ENCODE data around the gene RNF20.

Gene RNF20

DNA sequence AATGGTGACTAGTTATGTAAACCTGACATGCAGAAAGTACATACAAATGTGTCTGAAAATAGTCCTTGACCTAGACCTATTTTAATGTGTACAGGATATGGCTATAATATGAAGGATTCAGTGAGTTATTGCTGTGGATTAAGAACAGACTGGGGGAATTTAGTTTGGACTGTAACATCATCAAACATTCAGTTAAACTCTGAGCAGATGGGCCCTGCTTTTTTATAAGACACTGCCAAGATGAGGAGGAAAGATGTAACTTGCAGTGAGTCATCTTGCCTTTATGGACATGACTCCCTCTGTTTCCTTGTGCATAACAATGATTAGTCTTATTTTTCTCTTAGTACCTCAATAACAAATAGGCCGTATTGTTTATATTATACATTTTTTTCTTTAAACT is 48.9 kb downstream of the RNF20 start:
- Histone ChIP-seq H3K79me1 (ENCODE audit: low read length) (no peaks in the 10 kb centered on the region), H3K23ac (ENCODE audit: low read length) (no peak overlapping the region), H3K4me1 (ENCODE audit: control insufficient read depth in 1 of 2, insufficient read depth in 2 of 2, low read length in 2 of 2) (no peaks in the 10 kb centered on the region), H3K14ac (ENCODE audit: low read length) (no peak overlapping the region), H2BK12ac (ENCODE audit: low read length) (no peak overlapping the region), H3K4me3 (ENCODE audit: low read depth, low read length) (no peak overlapping the region), H3K4ac (ENCODE audit: low read depth, low read length) (no peak overlapping the region), H3K27me3 (ENCODE audit: insufficient read depth, low read length) (no peaks in the 10 kb centered on the region), H4K8ac (ENCODE audit: low read depth, low read length) (no peak overlapping the region), H3K18ac (ENCODE audit: low read length) (no peak overlapping the region), H2AFZ (ENCODE audit: insufficient read depth, low read length, poor library complexity) (no peak overlapping the region), H2BK120ac (ENCODE audit: insufficient read depth, low read length, poor library complexity) (no peak overlapping the region), H4K91ac (ENCODE audit: low read depth, low read length) (no peak overlapping the region), H3K4me2 (ENCODE audit: low read length) (no peak overlapping the region), H4K12ac (ENCODE audit: low read depth, low read length) (no peak overlapping the region), H2AK5ac (ENCODE audit: low read length) (no peak overlapping the region), H3K9ac (ENCODE audit: low read length) (no peak overlapping the region), H3K79me2 (ENCODE audit: control insufficient read depth, insufficient read depth, low read length, poor library complexity) (no peaks in the 10 kb centered on the region), H3K36me3 (ENCODE audit: control insufficient read depth in 1 of 2, insufficient read depth in 2 of 2, low read length in 2 of 2) (no peaks in the 10 kb centered on the region), H2BK5ac (ENCODE audit: low read depth, low read length, poor library complexity) (no peak overlapping the region), H3K27ac (ENCODE audit: low read depth, low read length) (no peak overlapping the region), H3K9me3 (ENCODE audit: insufficient read depth, low read depth, low read length) (no peaks in the 10 kb centered on the region)
- no peak for DNase-seq
- WGBS (ENCODE audit: extremely low coverage, insufficient coverage, insufficient read length) = no CpG with 5 or more reads among the region's 1 CpG

- no CpG with 5 or more reads among the region's 3 CpGs for WGBS (ENCODE audit: extremely low coverage, insufficient coverage, insufficient read length)
- H4K8ac ChIP-seq (ENCODE audit: low read depth, low read length) = no peak overlapping the region
- no peak overlapping the region for H3K9ac ChIP-seq (ENCODE audit: low read length)
- peak in 1 of 2 donors; percentile 12 for DNase-seq
- H3K36me3 ChIP-seq (ENCODE audit: control insufficient read depth in 1 of 2, insufficient read depth in 2 of 2, low read length in 2 of 2) = no peaks in the 10 kb centered on the region
- H3K18ac ChIP-seq (ENCODE audit: low read length) = no peak overlapping the region
- H2BK12ac ChIP-seq (ENCODE audit: low read length) = no peak overlapping the region
- no peaks in the 10 kb centered on the region for H3K79me2 ChIP-seq (ENCODE audit: control insufficient read depth, insufficient read depth, low read length, poor library complexity)
- H2AFZ ChIP-seq (ENCODE audit: insufficient read depth, low read length, poor library complexity) = no peak overlapping the region
- H3K4me1 ChIP-seq (ENCODE audit: control insufficient read depth in 1 of 2, insufficient read depth in 2 of 2, low read length in 2 of 2) = no peaks in the 10 kb centered on the region
- H2BK5ac ChIP-seq (ENCODE audit: low read depth, low read length, poor library complexity) = no peak overlapping the region
- no peak overlapping the region for H3K14ac ChIP-seq (ENCODE audit: low read length)
- no peaks in the 10 kb centered on the region for H3K79me1 ChIP-seq (ENCODE audit: low read length)
- H3K27me3 ChIP-seq (ENCODE audit: insufficient read depth, low read length) = no peaks in the 10 kb centered on the region
- no peak overlapping the region for H4K12ac ChIP-seq (ENCODE audit: low read depth, low read length)
- no peak overlapping the region for H2AK5ac ChIP-seq (ENCODE audit: low read length)
- no peak overlapping the region for H3K4me2 ChIP-seq (ENCODE audit: low read length)
- no peak overlapping the region for H3K4ac ChIP-seq (ENCODE audit: low read depth, low read length)
- H2BK120ac ChIP-seq (ENCODE audit: insufficient read depth, low read length, poor library complexity) = no peak overlapping the region
- H3K4me3 ChIP-seq (ENCODE audit: low read depth, low read length) = no peak overlapping the region
- H3K27ac ChIP-seq (ENCODE audit: low read depth, low read length) = no peak overlapping the region
- H3K9me3 ChIP-seq (ENCODE audit: insufficient read depth, low read depth, low read length) = no peaks in the 10 kb centered on the region
- H3K23ac ChIP-seq (ENCODE audit: low read length) = no peak overlapping the region
- no peak overlapping the region for H4K91ac ChIP-seq (ENCODE audit: low read depth, low read length)
Measured at GRCh38 chr9:101585740-101586139, 52.1 kb downstream of the RNF20 start.

- WGBS (ENCODE audit: extremely low coverage, insufficient coverage, insufficient read length) = no CpG with 5 or more reads among the region's 5 CpGs
- no peak overlapping the region for H2BK12ac ChIP-seq (ENCODE audit: low read length)
Measured at GRCh38 chr9:101586651-101587050, 53.0 kb downstream of the RNF20 start.

DNA sequence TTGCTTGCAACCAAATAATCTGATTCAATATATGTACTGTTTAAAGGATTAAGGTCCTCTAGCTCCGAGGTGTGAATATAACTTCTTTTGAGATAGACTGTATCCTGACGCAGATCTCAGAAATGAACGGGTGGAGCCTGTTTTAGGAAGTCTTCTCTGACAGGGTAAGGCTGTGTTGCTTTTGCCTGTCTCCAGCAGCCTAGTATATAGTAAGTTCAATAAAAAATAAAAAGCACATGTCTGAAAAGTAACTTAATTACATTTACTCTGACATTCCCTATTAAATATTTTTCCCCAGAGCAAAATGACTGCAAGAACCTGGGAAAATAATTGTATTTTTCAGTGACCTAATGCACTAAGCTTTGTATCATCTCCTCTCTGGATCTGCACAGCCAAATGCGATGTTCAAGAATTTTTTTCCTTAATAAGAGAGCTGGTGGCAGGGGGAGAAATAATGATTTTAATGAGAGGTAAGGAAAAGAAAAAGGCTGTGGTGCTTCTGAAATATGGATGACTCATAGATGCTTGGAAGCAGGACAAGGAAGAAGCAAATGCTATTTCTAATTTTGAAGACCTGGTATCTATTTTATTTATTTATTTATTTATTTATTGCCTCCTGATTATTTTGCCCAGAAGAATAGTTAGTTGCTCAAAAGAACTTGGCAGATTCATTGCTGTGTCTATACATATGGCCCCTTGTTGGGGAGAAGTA is 53.8 kb downstream of the RNF20 start:
- H2AFZ ChIP-seq (ENCODE audit: insufficient read depth, low read length, poor library complexity) = no peak overlapping the region
- H3K36me3 ChIP-seq (ENCODE audit: control insufficient read depth in 1 of 2, insufficient read depth in 2 of 2, low read length in 2 of 2) = no peaks in the 10 kb centered on the region
- H3K4me2 ChIP-seq (ENCODE audit: low read length) = no peak overlapping the region
- no peak overlapping the region for H3K14ac ChIP-seq (ENCODE audit: low read length)
- no peak overlapping the region for H3K27ac ChIP-seq (ENCODE audit: low read depth, low read length)
- no peak overlapping the region for H3K9ac ChIP-seq (ENCODE audit: low read length)
- H3K4ac ChIP-seq (ENCODE audit: low read depth, low read length) = no peak overlapping the region
- H2BK5ac ChIP-seq (ENCODE audit: low read depth, low read length, poor library complexity) = no peak overlapping the region
- H3K23ac ChIP-seq (ENCODE audit: low read length) = no peak overlapping the region
- no peaks in the 10 kb centered on the region for H3K79me1 ChIP-seq (ENCODE audit: low read length)
- no peaks in the 10 kb centered on the region for H3K4me1 ChIP-seq (ENCODE audit: control insufficient read depth in 1 of 2, insufficient read depth in 2 of 2, low read length in 2 of 2)
- no peak overlapping the region for H4K91ac ChIP-seq (ENCODE audit: low read depth, low read length)
- no peak overlapping the region for H4K8ac ChIP-seq (ENCODE audit: low read depth, low read length)
- H3K9me3 ChIP-seq (ENCODE audit: insufficient read depth, low read depth, low read length) = no peaks in the 10 kb centered on the region
- no peaks in the 10 kb centered on the region for H3K79me2 ChIP-seq (ENCODE audit: control insufficient read depth, insufficient read depth, low read length, poor library complexity)
- H2BK12ac ChIP-seq (ENCODE audit: low read length) = no peak overlapping the region
- H3K4me3 ChIP-seq (ENCODE audit: low read depth, low read length) = no peak overlapping the region
- WGBS (ENCODE audit: extremely low coverage, insufficient coverage, insufficient read length) = no CpG with 5 or more reads among the region's 4 CpGs
- no peak overlapping the region for H2BK120ac ChIP-seq (ENCODE audit: insufficient read depth, low read length, poor library complexity)
- no peak overlapping the region for H2AK5ac ChIP-seq (ENCODE audit: low read length)
- DNase-seq = no peak
- no peaks in the 10 kb centered on the region for H3K27me3 ChIP-seq (ENCODE audit: insufficient read depth, low read length)
- H4K12ac ChIP-seq (ENCODE audit: low read depth, low read length) = no peak overlapping the region
- no peak overlapping the region for H3K18ac ChIP-seq (ENCODE audit: low read length)

More at GRCh38 chr9:101586651-101587050, 53.0 kb downstream of the RNF20 start:
- Histone ChIP-seq H2BK120ac (ENCODE audit: insufficient read depth, low read length, poor library complexity) (no peak overlapping the region), H3K36me3 (ENCODE audit: control insufficient read depth in 1 of 2, insufficient read depth in 2 of 2, low read length in 2 of 2) (no peaks in the 10 kb centered on the region), H3K14ac (ENCODE audit: low read length) (no peak overlapping the region), H4K91ac (ENCODE audit: low read depth, low read length) (no peak overlapping the region), H4K12ac (ENCODE audit: low read depth, low read length) (no peak overlapping the region), H3K9ac (ENCODE audit: low read length) (no peak overlapping the region), H3K9me3 (ENCODE audit: insufficient read depth, low read depth, low read length) (no peaks in the 10 kb centered on the region), H3K4ac (ENCODE audit: low read depth, low read length) (no peak overlapping the region), H3K23ac (ENCODE audit: low read length) (no peak overlapping the region), H3K4me2 (ENCODE audit: low read length) (no peak overlapping the region), H2AK5ac (ENCODE audit: low read length) (no peak overlapping the region), H3K79me2 (ENCODE audit: control insufficient read depth, insufficient read depth, low read length, poor library complexity) (no peaks in the 10 kb centered on the region), H3K27me3 (ENCODE audit: insufficient read depth, low read length) (no peaks in the 10 kb centered on the region), H2AFZ (ENCODE audit: insufficient read depth, low read length, poor library complexity) (no peak overlapping the region), H3K4me1 (ENCODE audit: control insufficient read depth in 1 of 2, insufficient read depth in 2 of 2, low read length in 2 of 2) (no peaks in the 10 kb centered on the region), H4K8ac (ENCODE audit: low read depth, low read length) (no peak overlapping the region), H3K18ac (ENCODE audit: low read length) (no peak overlapping the region), H3K79me1 (ENCODE audit: low read length) (no peaks in the 10 kb centered on the region), H3K4me3 (ENCODE audit: low read depth, low read length) (no peak overlapping the region), H3K27ac (ENCODE audit: low read depth, low read length) (no peak overlapping the region), H2BK5ac (ENCODE audit: low read depth, low read length, poor library complexity) (no peak overlapping the region)
- no peak for DNase-seq

Measured in trophoblast cell (in vitro differentiated cells and primary cell).